ENCODE results near the gene SCAMP2.

- TF ChIP-seq GATA2 (IDR thresholded peaks at IDR 0.05; ENCODE audit: low read depth, low read length) (no peak), GATA3 (IDR thresholded peaks at IDR 0.05; ENCODE audit: low read depth, low read length) (no peak)
These were observed 37.8 kb downstream of the SCAMP2 start for GRCh38 chr15:74835312-74835823.
